Heart right ventricle (tissue), 16 donors: ENCODE results near the gene NBL1. TPM values are rescaled to one million over a fixed set of nuclear protein-coding genes. Genes with fewer than 3 reads are reported as not detected.
A peak's percentile ranks its signal among the peaks of the same experiment; 100 is the strongest.

ENCODE experiments used
- ATAC-seq, 8 donors: fragments of 200-7000 bp; cut with Tn5 transposase; one replicate each; pipeline ENCODE4 v1.9.1; 2020; ENCODE audit warnings: mild to moderate bottlenecking in 8 of 8, moderate library complexity in 8 of 8, moderate number of reproducible peaks in 1 of 8
- DNase-seq, 2 donors: peaks; one replicate each; pipeline ENCODE4 v3.0.0-alpha.2; 2020
- H3K27ac ChIP-seq, 10 donors: fragments of 200-600 bp; sonication (generic) in 2 of 10; one replicate each; pipeline versions ENCODE4 v1.5.0 to v1.8.0; 2020 to 2022; ENCODE audit warnings: mild to moderate bottlenecking in 3 of 10
- H3K27me3 ChIP-seq, 7 donors: fragments of 200-600 bp; one replicate each; pipeline ENCODE4 v1.8.0; 2021 to 2022; ENCODE audit warnings: mild to moderate bottlenecking in 2 of 7
- H3K36me3 ChIP-seq, 9 donors: fragments of 200-600 bp; sonication (generic) in 1 of 9; one replicate each; pipeline versions ENCODE4 v1.5.0 to v1.8.0; 2020 to 2022; ENCODE audit warnings: mild to moderate bottlenecking in 2 of 9
- H3K4me1 ChIP-seq, 9 donors: fragments of 200-600 bp; sonication (generic) in 1 of 9; one replicate each; pipeline versions ENCODE4 v1.5.0 to v1.8.0; 2020 to 2022; ENCODE audit warnings: mild to moderate bottlenecking in 4 of 9
- H3K4me3 ChIP-seq, 10 donors: fragments of 200-600 bp; sonication (generic) in 2 of 10; one replicate each; pipeline versions ENCODE4 v1.5.0 to v1.8.0; 2020 to 2022; ENCODE audit warnings: mild to moderate bottlenecking in 7 of 10, moderate library complexity in 2 of 10
- H3K9me3 ChIP-seq, 11 donors: fragments of 200-600 bp in 10 of 11; sonication (generic) in 2 of 11; one replicate each; pipeline versions ENCODE4 v1.5.0 to v1.8.0; 2013 to 2022; ENCODE audit warnings: mild to moderate bottlenecking in 2 of 11, control low read depth in 1 of 11, moderate library complexity in 1 of 11
- CTCF ChIP-seq, 9 donors: fragments of 200-600 bp; sonication (generic) in 2 of 9; IDR thresholded peaks; one replicate each; pipeline versions ENCODE4 v1.5.0 to v1.8.0; 2021 to 2022; ENCODE audit warnings: antibody characterized with exemption in 9 of 9, mild to moderate bottlenecking in 5 of 9, moderate library complexity in 1 of 9
- WGBS, 2 donors: extraction: QIAGEN DNeasy Blood & Tissue Kit; methylation state at CpG; one replicate each; pipeline ENCODE4 v1.1.7; 2013; ENCODE audit warnings: inconsistent platforms in 1 of 2; 5-methylcytosine and 5-hydroxymethylcytosine counted together
- intact Hi-C, 10 donors: fragments of 100-400 bp; cut with DNase I; formaldehyde crosslinking; loops; one replicate each; pipeline versions ENCODE4 v1.11.1 to v1.14.2; 2022
- polyA plus RNA-seq, 2 donors: library from polyadenylated mRNA; stranded (reverse); fragments of 200-250 nt; gene quantifications; one replicate each; pipeline ENCODE4 v1.2.3, GENCODE V29; 2013
- total RNA-seq, 10 donors: library from RNA; stranded (reverse); fragmentation: NEBNext Ultra II Directional in 3 of 10; extraction: Animal tissue kit (Norgen Biotek cat#: 25700) in 3 of 10; gene quantifications; one replicate each; pipeline versions ENCODE4 v1.2.1 to v1.2.4, GENCODE V29; 2021 to 2023
- donor health status: Arrhythmogenic right ventricular cardiomyopathy.
- donor health status: ischemic (EF 13 %, LVEDD 7.1; RV severe dilation, severe dysfunction).
- donor health status: healthy with polysubstance abuse.
- donor health status: DM: no; HTN: yes; CAD: no.
- donor health status: DM: no; HTN: no; CAD: no.
- donor health status: ischemic (EF 25% LVEDD 6.9; RV normal size, moderate dysfunction).
- donor health status: ischemic (EF 25% LVEDD 5.7; RV mildly dilated, moderate dysfunction).
- donor health status: healthy.
- donor health status: DM: yes; HTN: yes; CAD: no.
- donor health status: Ischemic cardiomyopathy.
- donor health status: ischemic (EF 35%, LVEDD 5.7; RV mildly dilated, moderate dysfunction).
- donor health status: nonischemic (EF 11% LVEDD 7.7; RV severe dilation, severe dysfunction).
- donor health status: DM: yes; HTN: yes; CAD: no.
- donor health status: PGD.
- donor health status: ischemic (EF 29% LVEDD 5.4; RV normal size, mild dysfunction).
- donor health status: nonischemic (EF 23%, LVEDD 6.1; RV moderate dilation, normal function).

NBL1 gene
- total and polyA plus RNA-seq, 12 donors = 18.5 to 48.7 (median 38.3) TPM

- TF ChIP-seq CTCF (IDR thresholded peaks at IDR 0.05) = no peak
- intact Hi-C loops = loop anchor here in 1 of 10 donors (5.0 kb wide), 1 partner anchor 35 kb away; the partner anchor contains the start of gene NBL1
- Histone ChIP-seq H3K27me3 (no peaks in the 10 kb centered on the region), H3K9me3 (no peaks in the 10 kb centered on the region), H3K4me1 (peaks cover 3 to 83% (median 44%) of the 10 kb centered on the region in 9 donors), H3K4me3 (no peak overlapping the region), H3K36me3 (peaks cover 0 to 15% (median 3%) of the 10 kb centered on the region in 9 donors), H3K27ac (peak overlapping the region in 3 of 10 donors; percentile 2 to 36 (median 16))
- DNase-seq (no peak), ATAC-seq (no peak)
- 66 to 72% methylated on average over 4 of the region's 4 CpGs for WGBS, 2 donors
These were observed 37.1 kb upstream of the NBL1 start for GRCh38 chr1:19606817-19607642.

GRCh38 chr1:19608232-19608631 is 35.9 kb upstream of the NBL1 start:
- Histone ChIP-seq H3K36me3 (peaks cover 0 to 12% (median 0%) of the 10 kb centered on the region in 9 donors), H3K4me3 (no peak overlapping the region), H3K4me1 (peaks cover 7 to 81% (median 53%) of the 10 kb centered on the region in 9 donors), H3K9me3 (no peaks in the 10 kb centered on the region), H3K27me3 (no peaks in the 10 kb centered on the region), H3K27ac (peak overlapping the region in 2 of 10 donors; percentile 2 to 54)
- intact Hi-C loops = loop anchor here in 1 of 10 donors (5.0 kb wide), 1 partner anchor 34 kb away; the partner anchor contains the start of gene NBL1
- ATAC-seq (no peak), DNase-seq (no peak)
- 91 to 92% methylated on average over 12 of the region's 12 CpGs for WGBS, 2 donors
- no peak for TF ChIP-seq CTCF (IDR thresholded peaks at IDR 0.05)

GRCh38 chr1:19610282-19610981 is 33.7 kb upstream of the NBL1 start:
- no peak for TF ChIP-seq CTCF (IDR thresholded peaks at IDR 0.05)
- intact Hi-C loops = no loop called here
- no peaks in the 10 kb centered on the region for H3K27me3 ChIP-seq
- ATAC-seq (no peak), DNase-seq (no peak)
- H3K9me3 ChIP-seq = no peaks in the 10 kb centered on the region
- no peak overlapping the region for H3K4me3 ChIP-seq
- H3K27ac ChIP-seq = peak overlapping the region in 2 of 10 donors; percentile 54 to 55
- WGBS, 2 donors = 80 to 88% methylated on average over 8 of the region's 8 CpGs
- H3K36me3 ChIP-seq = peaks cover 0 to 19% (median 4%) of the 10 kb centered on the region in 9 donors
- peaks cover 7 to 75% (median 43%) of the 10 kb centered on the region in 9 donors for H3K4me1 ChIP-seq

GRCh38 chr1:19612530-19612929 is 31.6 kb upstream of the NBL1 start:
- no peak for TF ChIP-seq CTCF (IDR thresholded peaks at IDR 0.05)
- DNase-seq (no peak), ATAC-seq (peak in 5 of 8 donors; percentile 47 to 76 (median 63))
- Histone ChIP-seq H3K36me3 (peaks cover 0 to 40% (median 4%) of the 10 kb centered on the region in 9 donors), H3K27me3 (no peaks in the 10 kb centered on the region), H3K9me3 (no peaks in the 10 kb centered on the region), H3K27ac (peak overlapping the region in 3 of 10 donors; percentile 9 to 42 (median 26)), H3K4me3 (no peak overlapping the region), H3K4me1 (peaks cover 5 to 55% (median 23%) of the 10 kb centered on the region in 9 donors)
- intact Hi-C loops = no loop called here
- WGBS, 2 donors = 49 to 54% methylated on average over 5 of the region's 5 CpGs
